Left ventricle myocardium inferior (tissue), 1 donor: ENCODE results near the gene WNT1. TPM values are rescaled to one million over a fixed set of nuclear protein-coding genes. Genes with fewer than 3 reads are reported as not detected.

ENCODE experiments used
- DNase-seq: peaks from one replicate; pipeline ENCODE4 v3.0.0-alpha.2; 2020
- H3K27ac ChIP-seq: fragments of 200-600 bp; replicated peaks from 2 replicates; pipeline ENCODE4 v1.8.0; 2021
- H3K27me3 ChIP-seq: fragments of 200-600 bp; 2 replicates; pipeline ENCODE4 v1.8.0; 2021; ENCODE audit warnings: low read depth
- H3K36me3 ChIP-seq: fragments of 200-600 bp; 2 replicates; pipeline ENCODE4 v1.8.0; 2021
- H3K4me1 ChIP-seq: fragments of 200-600 bp; 2 replicates; pipeline ENCODE4 v1.8.0; 2021
- H3K4me3 ChIP-seq: fragments of 200-600 bp; 2 replicates; pipeline ENCODE4 v1.8.0; 2021; ENCODE audit warnings: mild to moderate bottlenecking, moderate library complexity
- H3K9me3 ChIP-seq: fragments of 200-600 bp; replicated peaks from 2 replicates; pipeline ENCODE4 v1.8.0; 2021
- CTCF ChIP-seq: fragments of 200-600 bp; IDR thresholded peaks from 2 replicates; pipeline ENCODE4 v1.8.0; 2021; ENCODE audit warnings: antibody characterized with exemption, mild to moderate bottlenecking, borderline replicate concordance
- intact Hi-C: fragments of 100-400 bp; cut with micrococcal nuclease; formaldehyde crosslinking; loops from one replicate; pipeline ENCODE4 v1.11.0; 2022
- total RNA-seq: library from RNA; stranded (reverse); fragmentation: NEBNext Ultra II Directional; extraction: Animal tissue kit (Norgen Biotek cat#: 25700); gene quantifications from one replicate; pipeline ENCODE4 v1.2.1, GENCODE V29; 2021
- donor health status: DM: no; HTN: yes; CAD: no; lungs with severe emphysema.

The WNT1 gene
- total RNA-seq, 1 donor from 2014 or later = not detected

- H3K4me3 ChIP-seq = no peak overlapping the region
- peaks cover 72% of the 10 kb centered on the region for H3K36me3 ChIP-seq
- intact Hi-C loops = no loop called here
- no peak for TF ChIP-seq CTCF
- peaks cover 17% of the 10 kb centered on the region for H3K4me1 ChIP-seq
- no peak for DNase-seq
- H3K9me3 ChIP-seq = no peaks in the 10 kb centered on the region
- no peaks in the 10 kb centered on the region for H3K27me3 ChIP-seq
- H3K27ac ChIP-seq = no peak overlapping the region
Observed at GRCh38 chr12:49022558-49023178, 44.5 kb downstream of the WNT1 start.

GRCh38 chr12:49023812-49024211, 45.7 kb downstream of the WNT1 start:
- intact Hi-C loops = no loop called here
- Histone ChIP-seq H3K9me3 (no peaks in the 10 kb centered on the region), H3K27ac (no peak overlapping the region), H3K4me3 (no peak overlapping the region), H3K27me3 (no peaks in the 10 kb centered on the region), H3K36me3 (peaks cover 83% of the 10 kb centered on the region), H3K4me1 (peaks cover 8% of the 10 kb centered on the region)
- no peak for DNase-seq
- no peak for TF ChIP-seq CTCF

GRCh38 chr12:49024543-49024942, 46.4 kb downstream of the WNT1 start:
- H3K27me3 ChIP-seq = no peaks in the 10 kb centered on the region
- no peak for DNase-seq
- intact Hi-C loops = no loop called here

GRCh38 chr12:49025463-49025862, 47.3 kb downstream of the WNT1 start:
- peaks cover 98% of the 10 kb centered on the region for H3K36me3 ChIP-seq
- H3K9me3 ChIP-seq = no peaks in the 10 kb centered on the region
- H3K4me1 ChIP-seq = no peaks in the 10 kb centered on the region
- no peak overlapping the region for H3K4me3 ChIP-seq
- intact Hi-C loops = no loop called here
- TF ChIP-seq CTCF = no peak
- H3K27me3 ChIP-seq = no peaks in the 10 kb centered on the region
- H3K27ac ChIP-seq = no peak overlapping the region
- DNase-seq = no peak

More at GRCh38 chr12:49024543-49024942, 46.4 kb downstream of the WNT1 start:
- Histone ChIP-seq H3K4me1 (peaks cover 1% of the 10 kb centered on the region), H3K27ac (no peak overlapping the region), H3K9me3 (no peaks in the 10 kb centered on the region), H3K4me3 (no peak overlapping the region), H3K36me3 (peaks cover 91% of the 10 kb centered on the region)
- no peak for TF ChIP-seq CTCF

GRCh38 chr12:49026101-49026500, 48.0 kb downstream of the WNT1 start:
- no peak for DNase-seq

More at GRCh38 chr12:49026101-49026500, 48.0 kb downstream of the WNT1 start:
- intact Hi-C loops = no loop called here
- H3K36me3 ChIP-seq = peaks cover 96% of the 10 kb centered on the region
- no peaks in the 10 kb centered on the region for H3K4me1 ChIP-seq
- TF ChIP-seq CTCF = no peak
- H3K27me3 ChIP-seq = no peaks in the 10 kb centered on the region
- H3K27ac ChIP-seq = no peak overlapping the region
- H3K9me3 ChIP-seq = no peaks in the 10 kb centered on the region
- H3K4me3 ChIP-seq = no peak overlapping the region
